Fibroblast of the aortic adventitia (primary cell): ENCODE measurements around the gene PRAC1. TPM values are rescaled to one million over a fixed set of nuclear protein-coding genes. Genes with fewer than 3 reads are reported as not detected.

Experiments used
- DNase-seq: peaks from one replicate; pipeline ENCODE4 v3.0.0-alpha.2; 2010; ENCODE audit warnings: low read depth
- H3K4me3 ChIP-seq: 2 replicates; pipeline ENCODE4 v1.5.1; 2011; ENCODE audit warnings: low read depth, mild to moderate bottlenecking, control low read depth, low read length, moderate library complexity
- total RNA-seq: library from RNA; depleted of rRNA; stranded (reverse); fragments of >200 nt; gene quantifications from 2 replicates; pipeline ENCODE4 v1.2.3, GENCODE V29; 2012; ENCODE audit warnings: low replicate concordance
- TF ChIP-seq, protein P1 (sequence below): IDR thresholded peaks from 2 replicates; pipeline ENCODE4 v1.5.1; 2011; ENCODE audit warnings: mild to moderate bottlenecking, low read length, control low read depth, inconsistent platforms; ENCODE audit not compliant: insufficient read depth

PRAC1 gene
- total RNA-seq, 1 donor, result not detected

DNA sequence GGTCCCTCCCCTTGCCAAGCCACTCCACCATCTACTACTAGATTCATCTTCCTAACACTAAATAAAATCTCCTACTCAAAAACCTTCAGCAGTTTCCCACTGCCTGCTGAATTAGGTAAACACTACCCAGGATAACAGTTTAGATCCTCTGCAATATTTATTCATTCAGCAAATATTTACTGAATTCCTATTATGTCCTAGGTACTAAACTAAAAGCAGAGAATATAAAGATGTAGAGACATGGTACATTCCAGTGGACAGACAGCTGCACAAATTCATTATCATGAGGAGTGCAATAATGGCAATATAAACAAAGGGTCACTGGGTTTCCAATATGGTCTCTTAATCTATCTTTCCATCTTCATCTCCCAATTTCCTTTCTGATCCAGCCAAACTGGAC is 37.0 kb upstream of the PRAC1 start:
- no peak for DNase-seq
- no peak overlapping the region for H3K4me3 ChIP-seq
- TF ChIP-seq, protein P1, sequence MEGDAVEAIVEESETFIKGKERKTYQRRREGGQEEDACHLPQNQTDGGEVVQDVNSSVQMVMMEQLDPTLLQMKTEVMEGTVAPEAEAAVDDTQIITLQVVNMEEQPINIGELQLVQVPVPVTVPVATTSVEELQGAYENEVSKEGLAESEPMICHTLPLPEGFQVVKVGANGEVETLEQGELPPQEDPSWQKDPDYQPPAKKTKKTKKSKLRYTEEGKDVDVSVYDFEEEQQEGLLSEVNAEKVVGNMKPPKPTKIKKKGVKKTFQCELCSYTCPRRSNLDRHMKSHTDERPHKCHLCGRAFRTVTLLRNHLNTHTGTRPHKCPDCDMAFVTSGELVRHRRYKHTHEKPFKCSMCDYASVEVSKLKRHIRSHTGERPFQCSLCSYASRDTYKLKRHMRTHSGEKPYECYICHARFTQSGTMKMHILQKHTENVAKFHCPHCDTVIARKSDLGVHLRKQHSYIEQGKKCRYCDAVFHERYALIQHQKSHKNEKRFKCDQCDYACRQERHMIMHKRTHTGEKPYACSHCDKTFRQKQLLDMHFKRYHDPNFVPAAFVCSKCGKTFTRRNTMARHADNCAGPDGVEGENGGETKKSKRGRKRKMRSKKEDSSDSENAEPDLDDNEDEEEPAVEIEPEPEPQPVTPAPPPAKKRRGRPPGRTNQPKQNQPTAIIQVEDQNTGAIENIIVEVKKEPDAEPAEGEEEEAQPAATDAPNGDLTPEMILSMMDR, result no peak

GRCh38 chr17:48757524-48757961 is 35.2 kb upstream of the PRAC1 start:
- TF ChIP-seq, protein P1, result no peak
- no peak overlapping the region for H3K4me3 ChIP-seq
- no peak for DNase-seq

DNA sequence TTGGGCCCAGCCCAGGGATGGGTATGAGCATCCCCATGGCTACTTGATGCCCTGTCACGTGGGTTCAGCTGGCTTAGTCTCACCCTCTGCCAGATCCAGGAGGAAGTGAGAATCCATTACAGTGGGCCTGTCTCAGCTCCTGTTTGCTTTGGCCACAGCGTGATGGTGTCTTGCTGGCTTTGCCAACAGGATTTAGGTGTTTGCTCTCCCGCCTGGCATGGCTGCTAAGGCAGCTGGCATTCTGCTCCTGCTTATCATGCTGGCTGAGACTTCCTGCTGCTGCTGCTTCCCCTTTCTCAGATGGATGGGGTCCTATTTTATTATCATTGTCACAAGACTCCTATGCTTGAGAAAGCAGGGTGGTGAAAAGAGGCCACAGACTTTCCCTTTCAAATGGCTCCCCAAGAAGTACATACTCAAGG is 34.5 kb upstream of the PRAC1 start:
- no peak for DNase-seq
- TF ChIP-seq, protein P1, result no peak
- no peak overlapping the region for H3K4me3 ChIP-seq

- TF ChIP-seq, protein P1, result no peak
- DNase-seq, result no peak
- H3K4me3 ChIP-seq, result no peak overlapping the region
These were observed 33.0 kb upstream of the PRAC1 start for GRCh38 chr17:48755356-48755755.

DNA sequence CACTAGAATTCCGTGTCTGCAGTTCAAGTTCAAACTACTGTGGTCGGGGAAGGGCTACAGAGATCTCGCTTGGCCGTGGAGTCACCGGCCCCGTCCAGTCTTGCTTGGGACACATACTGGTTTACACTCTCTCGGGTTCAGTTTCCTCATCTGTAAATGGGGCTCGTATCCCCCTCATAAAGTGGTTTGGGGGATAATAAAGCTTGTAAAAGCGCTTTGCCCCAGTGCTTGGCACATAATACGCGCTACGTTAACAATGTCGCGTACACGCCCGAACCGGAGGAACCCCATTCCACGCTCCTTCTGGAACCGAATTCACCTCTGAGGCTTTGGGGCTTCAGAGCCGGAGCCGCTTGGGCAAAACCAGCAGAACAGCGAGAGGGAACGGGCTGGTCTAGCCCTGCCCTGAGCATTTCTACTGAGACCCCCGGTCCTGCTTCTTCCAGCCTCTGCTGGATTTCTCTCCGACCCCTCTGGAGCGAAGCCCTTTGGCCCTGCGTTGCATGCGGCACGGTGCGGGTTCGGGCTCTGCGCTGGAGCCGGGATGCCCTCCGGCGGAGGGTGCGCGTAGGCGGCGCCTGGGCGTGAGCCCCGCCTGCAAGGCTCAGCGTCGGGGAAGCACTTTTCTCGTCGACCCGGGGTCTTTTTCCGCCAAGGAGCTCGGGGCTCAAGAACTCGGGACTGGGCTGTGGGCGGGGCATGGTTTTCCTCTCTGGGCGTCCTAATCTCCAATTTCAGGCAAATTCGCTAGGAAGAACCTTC is 32.4 kb upstream of the PRAC1 start:
- DNase-seq, result no peak
- TF ChIP-seq, protein P1, result no peak
- no peak overlapping the region for H3K4me3 ChIP-seq

DNA sequence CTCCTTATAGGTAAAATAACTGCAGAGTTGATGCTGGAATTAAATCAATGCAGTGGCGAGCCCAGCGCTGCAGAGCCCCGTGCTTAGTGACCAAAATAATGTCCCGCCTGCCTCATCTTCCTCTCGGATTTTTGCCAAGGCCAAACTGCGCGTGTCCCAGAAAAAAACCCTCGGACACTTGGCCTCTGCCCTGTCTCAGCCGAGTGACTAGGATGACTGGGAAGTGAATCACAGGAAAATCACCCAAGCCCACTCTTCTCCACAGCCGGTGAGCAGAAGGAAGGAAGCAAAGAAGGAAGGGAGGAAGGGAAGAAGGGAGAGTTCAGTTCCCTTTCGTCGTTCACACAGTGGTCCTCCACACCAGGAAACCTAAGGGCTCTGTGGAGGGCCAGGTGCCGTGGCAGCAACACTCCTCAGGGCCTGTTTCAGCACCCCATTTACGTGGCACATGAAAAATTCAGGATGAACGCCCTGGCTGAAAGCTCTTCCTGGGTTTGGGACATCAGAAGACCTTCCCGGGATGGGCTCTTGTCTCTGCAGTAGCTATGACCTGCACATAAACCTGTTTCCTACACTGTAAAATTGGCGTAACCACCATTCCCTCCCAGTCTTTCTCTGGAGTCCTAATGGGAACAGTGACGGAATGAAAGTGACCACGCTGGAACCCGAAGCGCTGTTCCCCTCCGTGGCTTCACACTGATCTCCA is 31.6 kb upstream of the PRAC1 start:
- TF ChIP-seq, protein P1, result no peak
- DNase-seq, result no peak
- H3K4me3 ChIP-seq, result no peak overlapping the region
